HEK293 (cell line): ENCODE measurements around the gene CTNNA2.

ENCODE experiments used
- CTCF ChIA-PET: fragments of 350-600 bp; formaldehyde crosslinking; extraction: SDS; loops from one replicate; lab custom pipeline; 2021; ENCODE audit warnings: antibody characterized with exemption; lab: Yijun Ruan, JAX
- POLR2A ChIA-PET: fragments of 300-600 bp; formaldehyde crosslinking; extraction: SDS; loops from one replicate; lab custom pipeline; 2020; ENCODE audit warnings: antibody characterized with exemption, inconsistent platforms; lab: Yijun Ruan, JAX
- H3K27ac ChIP-seq: fragments of 200-500 bp; sonication (Bioruptor generic); 2 replicates; pipeline ENCODE4 v1.5.1; 2014; ENCODE audit warnings: low read depth, low read length, control low read depth, inconsistent platforms; ENCODE audit errors: extremely low read depth
- H3K36me3 ChIP-seq, 2 experiments: fragments of 200-500 bp in 1 of 2; sonication (Bioruptor generic) in 1 of 2; 1 replicate in 1 of 2; 2 replicates in 1 of 2; pipeline ENCODE4 v1.5.1; 2014 to 2017; ENCODE audit warnings: inconsistent platforms in 2 of 2, low read length in 2 of 2; ENCODE audit not compliant: control insufficient read depth in 2 of 2, insufficient read depth in 1 of 2
- H3K4me1 ChIP-seq: fragments of 200-500 bp; sonication (Bioruptor generic); 2 replicates; pipeline ENCODE4 v1.5.1; 2014; ENCODE audit warnings: mild to moderate bottlenecking, low read length, inconsistent platforms; ENCODE audit not compliant: control insufficient read depth, insufficient read depth
- H3K4me3 ChIP-seq: 2 replicates; pipeline ENCODE4 v1.5.1; 2011; ENCODE audit warnings: low read depth, mild to moderate bottlenecking, control low read depth, low read length, moderate library complexity
- H3K9me3 ChIP-seq: fragments of 200-500 bp; sonication (Bioruptor generic); 2 replicates; pipeline ENCODE4 v1.5.1; 2014; ENCODE audit warnings: low read depth, low read length, inconsistent platforms; ENCODE audit not compliant: control insufficient read depth, insufficient read depth
- GFI1B ChIP-seq: fragments of 450-650 bp; formaldehyde crosslinking; IDR thresholded peaks from 2 replicates; pipeline ENCODE4 v1.5.1; 2016; ENCODE audit warnings: missing biosample characterization, missing genetic modification characterization
- GLI4 ChIP-seq: fragments of 450-650 bp; formaldehyde crosslinking; IDR thresholded peaks from 2 replicates; pipeline ENCODE4 v1.5.1; 2016; ENCODE audit warnings: missing biosample characterization, missing genetic modification characterization
- MEIS1 ChIP-seq: sonication (generic); formaldehyde crosslinking; IDR thresholded peaks from 2 replicates; pipeline ENCODE4 v1.8.1; 2022; ENCODE audit warnings: missing genetic modification reagents, mild to moderate bottlenecking, borderline replicate concordance
- RBAK ChIP-seq: fragments of 450-650 bp; formaldehyde crosslinking; IDR thresholded peaks from 2 replicates; pipeline ENCODE4 v1.5.1; 2016; ENCODE audit warnings: missing biosample characterization, missing genetic modification characterization
- ZNF248 ChIP-seq: fragments of 450-650 bp; formaldehyde crosslinking; IDR thresholded peaks from 2 replicates; pipeline ENCODE4 v1.5.1; 2017; ENCODE audit warnings: missing biosample characterization, missing genetic modification characterization
- ZNF274 ChIP-seq, 2 experiments: fragments of 200-500 bp in 1 of 2; fragments of 450-650 bp in 1 of 2; sonication (Bioruptor generic) in 1 of 2; formaldehyde crosslinking in 1 of 2; IDR thresholded peaks; 2 replicates each; pipeline versions ENCODE4 v1.5.1 to v1.6.1; 2014 to 2016; ENCODE audit warnings: borderline replicate concordance in 1 of 2, inconsistent platforms in 1 of 2, low read length in 1 of 2, missing biosample characterization in 1 of 2, missing genetic modification characterization in 1 of 2
- ZNF350 ChIP-seq: fragments of 450-650 bp; formaldehyde crosslinking; IDR thresholded peaks from 2 replicates; pipeline ENCODE4 v1.5.0; 2017; ENCODE audit warnings: missing biosample characterization, mild to moderate bottlenecking, missing genetic modification characterization
- ZNF404 ChIP-seq: fragments of 450-650 bp; formaldehyde crosslinking; IDR thresholded peaks from 2 replicates; pipeline ENCODE4 v1.5.1; 2017; ENCODE audit warnings: missing biosample characterization, missing genetic modification characterization
- ZNF548 ChIP-seq: fragments of 450-650 bp; formaldehyde crosslinking; IDR thresholded peaks from 2 replicates; pipeline ENCODE4 v1.5.1; 2016; ENCODE audit warnings: missing biosample characterization, missing genetic modification characterization
- ZNF571 ChIP-seq: fragments of 450-650 bp; formaldehyde crosslinking; IDR thresholded peaks from 2 replicates; pipeline ENCODE4 v1.5.0; 2017; ENCODE audit warnings: missing biosample characterization, missing genetic modification characterization
- ZNF747 ChIP-seq: fragments of 450-650 bp; formaldehyde crosslinking; IDR thresholded peaks from 2 replicates; pipeline ENCODE4 v1.5.1; 2016; ENCODE audit warnings: missing biosample characterization, missing genetic modification characterization
- ZXDB ChIP-seq: fragments of 450-650 bp; formaldehyde crosslinking; IDR thresholded peaks from 2 replicates; pipeline ENCODE4 v1.5.1; 2016; ENCODE audit warnings: missing biosample characterization, missing genetic modification characterization
- TF ChIP-seq, protein P1 (sequence below): fragments of 450-650 bp; formaldehyde crosslinking; IDR thresholded peaks from 2 replicates; pipeline ENCODE4 v1.5.1; 2016; ENCODE audit warnings: missing biosample characterization, missing genetic modification characterization
- TF ChIP-seq, protein P2 (sequence below): fragments of 450-650 bp; formaldehyde crosslinking; IDR thresholded peaks from 2 replicates; pipeline ENCODE4 v1.5.1; 2016; ENCODE audit warnings: missing biosample characterization, missing genetic modification characterization
- TF ChIP-seq, protein P3 (sequence below): fragments of 450-650 bp; formaldehyde crosslinking; IDR thresholded peaks from 2 replicates; pipeline ENCODE4 v1.5.1; 2016; ENCODE audit warnings: missing biosample characterization, missing genetic modification characterization
- TF ChIP-seq, protein P4 (sequence below): fragments of 450-650 bp; formaldehyde crosslinking; IDR thresholded peaks from 2 replicates; pipeline ENCODE4 v1.5.1; 2016; ENCODE audit warnings: missing biosample characterization, missing genetic modification characterization
- TF ChIP-seq, protein P5 (sequence below): fragments of 450-650 bp; formaldehyde crosslinking; IDR thresholded peaks from 2 replicates; pipeline ENCODE4 v1.5.1; 2017; ENCODE audit warnings: missing biosample characterization, missing genetic modification characterization
- TF ChIP-seq, protein P6 (sequence below): fragments of 450-650 bp; formaldehyde crosslinking; IDR thresholded peaks from 2 replicates; pipeline ENCODE4 v1.5.1; 2016; ENCODE audit warnings: missing biosample characterization, missing genetic modification characterization
- TF ChIP-seq, protein P7 (sequence below): sonication (generic); formaldehyde crosslinking; IDR thresholded peaks from 2 replicates; pipeline ENCODE4 v1.8.1; 2022; ENCODE audit warnings: mild to moderate bottlenecking, moderate library complexity, missing genetic modification reagents

CTNNA2 gene

DNA sequence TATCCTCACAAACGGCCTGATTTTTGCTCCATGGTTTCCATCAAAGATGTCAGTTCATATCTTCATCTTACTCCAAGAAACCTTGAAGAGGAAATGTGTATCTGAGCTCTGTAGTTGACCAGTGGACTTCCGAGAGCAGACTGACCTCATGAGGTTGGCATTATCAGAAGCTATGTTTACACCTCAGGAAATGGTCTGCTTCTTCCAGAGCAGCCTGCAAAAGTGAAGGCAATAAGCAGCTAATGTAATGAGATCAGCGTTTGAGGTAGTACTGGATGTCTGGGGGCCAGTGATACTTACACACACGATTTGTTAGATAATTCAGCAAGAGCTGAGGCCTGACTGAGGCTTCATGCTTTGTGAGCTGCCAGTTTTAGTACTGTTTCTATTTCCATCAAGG lies 602.0 kb downstream of the CTNNA2 start:
- CTCF ChIA-PET = no interaction called here
- POLR2A ChIA-PET = no interaction called here

More for the DNA sequence above, 602.0 kb downstream of the CTNNA2 start:
- no peak overlapping the region for H3K4me3 ChIP-seq
- H3K4me1 ChIP-seq = no peaks in the 10 kb centered on the region
- no peak overlapping the region for H3K27ac ChIP-seq
- no peaks in the 10 kb centered on the region for H3K9me3 ChIP-seq
- no peaks in the 10 kb centered on the region for H3K36me3 ChIP-seq
- TF ChIP-seq, protein P1, sequence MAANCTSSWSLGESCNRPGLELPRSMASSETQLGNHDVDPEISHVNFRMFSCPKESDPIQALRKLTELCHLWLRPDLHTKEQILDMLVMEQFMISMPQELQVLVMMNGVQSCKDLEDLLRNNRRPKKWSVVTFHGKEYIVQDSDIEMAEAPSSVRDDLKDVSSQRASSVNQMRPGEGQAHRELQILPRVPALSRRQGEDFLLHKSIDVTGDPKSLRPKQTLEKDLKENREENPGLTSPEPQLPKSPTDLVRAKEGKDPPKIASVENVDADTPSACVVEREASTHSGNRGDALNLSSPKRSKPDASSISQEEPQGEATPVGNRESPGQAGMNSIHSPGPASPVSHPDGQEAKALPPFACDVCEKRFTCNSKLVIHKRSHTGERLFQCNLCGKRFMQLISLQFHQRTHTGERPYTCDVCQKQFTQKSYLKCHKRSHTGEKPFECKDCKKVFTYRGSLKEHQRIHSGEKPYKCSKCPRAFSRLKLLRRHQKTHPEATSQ (tag by site-specific recombination) = no peak
- TF ChIP-seq ZXDB (tag by site-specific recombination) = no peak
- TF ChIP-seq ZNF571 (tag by site-specific recombination) = no peak
- TF ChIP-seq ZNF274 (IDR thresholded peaks at IDR 0.05; ENCODE audit: low read length) = no peak
- no peak for TF ChIP-seq ZNF274 (tag by site-specific recombination; IDR thresholded peaks at IDR 0.05; ENCODE audit: borderline replicate concordance)
- no peak for TF ChIP-seq ZNF248 (tag by site-specific recombination)
- TF ChIP-seq ZNF404 (tag by site-specific recombination) = no peak
- TF ChIP-seq, protein P2, sequence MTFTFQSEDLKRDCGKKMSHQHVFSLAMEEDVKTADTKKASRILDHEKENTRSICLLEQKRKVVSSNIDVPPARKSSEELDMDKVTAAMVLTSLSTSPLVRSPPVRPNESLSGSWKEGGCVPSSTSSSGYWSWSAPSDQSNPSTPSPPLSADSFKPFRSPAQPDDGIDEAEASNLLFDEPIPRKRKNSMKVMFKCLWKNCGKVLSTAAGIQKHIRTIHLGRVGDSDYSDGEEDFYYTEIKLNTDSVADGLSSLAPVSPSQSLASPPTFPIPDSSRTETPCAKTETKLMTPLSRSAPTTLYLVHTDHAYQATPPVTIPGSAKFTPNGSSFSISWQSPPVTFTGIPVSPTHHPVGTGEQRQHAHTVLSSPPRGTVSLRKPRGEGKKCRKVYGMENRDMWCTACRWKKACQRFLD (tag by site-specific recombination) = no peak
- TF ChIP-seq, protein P3, sequence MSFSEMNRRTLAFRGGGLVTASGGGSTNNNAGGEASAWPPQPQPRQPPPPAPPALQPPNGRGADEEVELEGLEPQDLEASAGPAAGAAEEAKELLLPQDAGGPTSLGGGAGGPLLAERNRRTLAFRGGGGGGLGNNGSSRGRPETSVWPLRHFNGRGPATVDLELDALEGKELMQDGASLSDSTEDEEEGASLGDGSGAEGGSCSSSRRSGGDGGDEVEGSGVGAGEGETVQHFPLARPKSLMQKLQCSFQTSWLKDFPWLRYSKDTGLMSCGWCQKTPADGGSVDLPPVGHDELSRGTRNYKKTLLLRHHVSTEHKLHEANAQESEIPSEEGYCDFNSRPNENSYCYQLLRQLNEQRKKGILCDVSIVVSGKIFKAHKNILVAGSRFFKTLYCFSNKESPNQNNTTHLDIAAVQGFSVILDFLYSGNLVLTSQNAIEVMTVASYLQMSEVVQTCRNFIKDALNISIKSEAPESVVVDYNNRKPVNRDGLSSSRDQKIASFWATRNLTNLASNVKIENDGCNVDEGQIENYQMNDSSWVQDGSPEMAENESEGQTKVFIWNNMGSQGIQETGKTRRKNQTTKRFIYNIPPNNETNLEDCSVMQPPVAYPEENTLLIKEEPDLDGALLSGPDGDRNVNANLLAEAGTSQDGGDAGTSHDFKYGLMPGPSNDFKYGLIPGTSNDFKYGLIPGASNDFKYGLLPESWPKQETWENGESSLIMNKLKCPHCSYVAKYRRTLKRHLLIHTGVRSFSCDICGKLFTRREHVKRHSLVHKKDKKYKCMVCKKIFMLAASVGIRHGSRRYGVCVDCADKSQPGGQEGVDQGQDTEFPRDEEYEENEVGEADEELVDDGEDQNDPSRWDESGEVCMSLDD = no peak
- TF ChIP-seq GFI1B (tag by site-specific recombination) = no peak
- TF ChIP-seq, protein P4, sequence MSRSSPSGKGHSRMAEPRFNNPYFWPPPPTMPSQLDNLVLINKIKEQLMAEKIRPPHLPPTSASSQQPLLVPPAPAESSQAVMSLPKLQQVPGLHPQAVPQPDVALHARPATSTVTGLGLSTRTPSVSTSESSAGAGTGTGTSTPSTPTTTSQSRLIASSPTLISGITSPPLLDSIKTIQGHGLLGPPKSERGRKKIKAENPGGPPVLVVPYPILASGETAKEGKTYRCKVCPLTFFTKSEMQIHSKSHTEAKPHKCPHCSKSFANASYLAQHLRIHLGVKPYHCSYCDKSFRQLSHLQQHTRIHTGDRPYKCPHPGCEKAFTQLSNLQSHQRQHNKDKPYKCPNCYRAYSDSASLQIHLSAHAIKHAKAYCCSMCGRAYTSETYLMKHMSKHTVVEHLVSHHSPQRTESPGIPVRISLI = no peak
- no peak for TF ChIP-seq RBAK (tag by site-specific recombination)
- TF ChIP-seq, protein P5, sequence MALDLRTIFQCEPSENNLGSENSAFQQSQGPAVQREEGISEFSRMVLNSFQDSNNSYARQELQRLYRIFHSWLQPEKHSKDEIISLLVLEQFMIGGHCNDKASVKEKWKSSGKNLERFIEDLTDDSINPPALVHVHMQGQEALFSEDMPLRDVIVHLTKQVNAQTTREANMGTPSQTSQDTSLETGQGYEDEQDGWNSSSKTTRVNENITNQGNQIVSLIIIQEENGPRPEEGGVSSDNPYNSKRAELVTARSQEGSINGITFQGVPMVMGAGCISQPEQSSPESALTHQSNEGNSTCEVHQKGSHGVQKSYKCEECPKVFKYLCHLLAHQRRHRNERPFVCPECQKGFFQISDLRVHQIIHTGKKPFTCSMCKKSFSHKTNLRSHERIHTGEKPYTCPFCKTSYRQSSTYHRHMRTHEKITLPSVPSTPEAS (tag by site-specific recombination) = no peak
- TF ChIP-seq GLI4 (tag by site-specific recombination) = no peak
- TF ChIP-seq, protein P6, sequence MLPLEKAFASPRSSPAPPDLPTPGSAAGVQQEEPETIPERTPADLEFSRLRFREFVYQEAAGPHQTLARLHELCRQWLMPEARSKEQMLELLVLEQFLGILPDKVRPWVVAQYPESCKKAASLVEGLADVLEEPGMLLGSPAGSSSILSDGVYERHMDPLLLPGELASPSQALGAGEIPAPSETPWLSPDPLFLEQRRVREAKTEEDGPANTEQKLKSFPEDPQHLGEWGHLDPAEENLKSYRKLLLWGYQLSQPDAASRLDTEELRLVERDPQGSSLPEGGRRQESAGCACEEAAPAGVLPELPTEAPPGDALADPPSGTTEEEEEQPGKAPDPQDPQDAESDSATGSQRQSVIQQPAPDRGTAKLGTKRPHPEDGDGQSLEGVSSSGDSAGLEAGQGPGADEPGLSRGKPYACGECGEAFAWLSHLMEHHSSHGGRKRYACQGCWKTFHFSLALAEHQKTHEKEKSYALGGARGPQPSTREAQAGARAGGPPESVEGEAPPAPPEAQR = no peak
- no peak for TF ChIP-seq ZNF548 (tag by site-specific recombination)
- TF ChIP-seq, protein P7, sequence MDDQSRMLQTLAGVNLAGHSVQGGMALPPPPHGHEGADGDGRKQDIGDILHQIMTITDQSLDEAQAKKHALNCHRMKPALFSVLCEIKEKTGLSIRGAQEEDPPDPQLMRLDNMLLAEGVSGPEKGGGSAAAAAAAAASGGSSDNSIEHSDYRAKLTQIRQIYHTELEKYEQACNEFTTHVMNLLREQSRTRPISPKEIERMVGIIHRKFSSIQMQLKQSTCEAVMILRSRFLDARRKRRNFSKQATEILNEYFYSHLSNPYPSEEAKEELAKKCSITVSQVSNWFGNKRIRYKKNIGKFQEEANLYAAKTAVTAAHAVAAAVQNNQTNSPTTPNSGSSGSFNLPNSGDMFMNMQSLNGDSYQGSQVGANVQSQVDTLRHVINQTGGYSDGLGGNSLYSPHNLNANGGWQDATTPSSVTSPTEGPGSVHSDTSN (CRISPR knock-in tag) = no peak
- TF ChIP-seq ZNF350 (tag by site-specific recombination) = no peak
- no peak for TF ChIP-seq ZNF747 (tag by site-specific recombination)
- TF ChIP-seq MEIS1 (CRISPR knock-in tag) = no peak
